Mesenteric fat pad (tissue), 1 donor: ENCODE results near the gene ZNF12. TPM values are rescaled to one million over a fixed set of nuclear protein-coding genes. Genes with fewer than 3 reads are reported as not detected.

ENCODE experiments used
- DNase-seq: peaks from one replicate; pipeline ENCODE4 v3.0.0-alpha.2; 2020; ENCODE audit warnings: low spot score
- total RNA-seq: library from RNA; stranded (reverse); fragmentation: NEBNext Ultra II Directional; extraction: Animal tissue kit (Norgen Biotek cat#: 25700); gene quantifications from one replicate; pipeline ENCODE4 v1.2.1, GENCODE V29; 2021
- donor health status: DM: yes; HTN: yes; CAD: no.

The ZNF12 gene
- total RNA-seq, 1 donor from 2014 or later = 16.6 TPM

GRCh38 chr7:6648066-6648814 lies 58.5 kb downstream of the ZNF12 start:
- no peak for DNase-seq

- no peak for DNase-seq
Measured at GRCh38 chr7:6647541-6647940, 59.2 kb downstream of the ZNF12 start.

- no peak for DNase-seq
Measured at GRCh38 chr7:6647080-6647479, 59.7 kb downstream of the ZNF12 start.

DNA sequence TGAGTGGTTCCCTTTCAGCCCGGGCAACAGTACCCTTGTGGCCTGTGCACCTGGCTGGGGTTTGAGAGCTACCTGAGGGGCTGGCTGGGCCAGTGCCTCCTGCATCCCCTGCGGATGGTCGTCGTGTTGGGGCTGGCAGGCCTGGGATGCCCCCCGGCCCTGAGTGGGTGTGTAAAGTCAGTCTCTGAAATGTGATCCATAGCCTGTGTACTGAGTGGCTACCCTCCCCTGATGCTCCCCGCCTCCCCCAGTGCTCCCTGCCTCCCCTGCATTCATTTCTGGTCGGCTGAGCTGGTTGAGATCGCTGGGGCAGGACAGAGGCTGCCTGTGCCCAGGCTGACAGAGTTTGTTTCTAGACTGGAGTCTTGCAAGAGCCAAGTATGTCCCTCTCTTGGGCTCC lies 60.3 kb downstream of the ZNF12 start:
- DNase-seq = no peak

DNA sequence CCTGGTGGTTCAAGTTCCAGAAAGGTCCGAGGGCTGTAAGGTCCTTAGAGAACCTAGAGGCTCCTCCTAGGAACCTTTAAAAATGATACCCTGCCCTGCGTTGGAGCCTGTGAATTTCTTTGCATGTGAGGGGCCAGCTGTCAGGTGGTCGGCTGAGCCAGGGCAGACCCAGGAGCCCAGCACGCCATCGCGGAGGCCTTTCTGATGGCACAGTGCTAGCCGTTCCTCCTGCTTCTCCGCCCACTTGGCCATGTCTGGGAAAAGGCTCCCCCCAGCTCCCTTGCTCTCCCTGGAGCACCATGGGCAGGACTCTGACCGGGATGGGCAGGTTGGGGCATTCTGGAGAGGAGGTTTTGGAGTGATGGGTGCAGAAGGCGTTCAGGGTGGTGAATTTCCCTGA lies 62.0 kb downstream of the ZNF12 start:
- DNase-seq = no peak

DNA sequence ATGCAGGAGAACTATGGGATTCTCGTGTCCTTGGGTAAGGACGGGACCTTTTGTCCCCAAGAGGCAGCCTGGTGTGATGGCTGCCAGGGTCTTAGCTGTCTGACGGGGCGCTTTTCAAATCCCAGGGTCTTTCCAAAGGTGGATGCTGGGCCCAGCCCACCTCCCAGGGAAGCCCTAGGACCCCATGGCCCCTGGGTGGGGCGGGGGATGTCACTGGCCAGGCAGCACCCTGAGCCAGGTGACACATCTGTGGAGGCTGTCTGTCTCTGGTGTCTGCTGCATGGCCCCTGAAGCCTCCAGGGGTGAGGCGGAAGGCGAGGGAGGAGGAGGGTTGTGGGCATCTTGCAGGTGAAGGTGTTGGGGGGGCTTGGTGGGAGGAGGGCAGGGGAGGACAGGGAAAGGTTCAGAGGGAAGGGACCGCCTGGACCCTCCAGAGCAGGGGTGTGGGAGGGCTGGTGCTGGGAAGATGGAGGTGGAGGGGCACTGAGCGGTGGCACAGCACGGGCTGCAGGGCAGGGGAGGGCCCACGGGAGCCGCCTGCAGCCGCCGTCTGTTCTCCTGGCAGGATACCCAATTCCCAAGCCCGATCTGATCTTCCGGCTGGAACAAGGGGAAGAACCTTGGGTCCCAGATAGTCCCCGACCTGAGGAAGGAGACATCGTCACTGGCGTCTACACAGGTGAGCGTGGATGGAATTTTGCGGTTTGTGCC lies 62.7 kb downstream of the ZNF12 start:
- no peak for DNase-seq

GRCh38 chr7:6642861-6643640 lies 63.7 kb downstream of the ZNF12 start:
- DNase-seq = no peak

- no peak for DNase-seq
Measured at GRCh38 chr7:6642239-6642839, 64.4 kb downstream of the ZNF12 start.

DNA sequence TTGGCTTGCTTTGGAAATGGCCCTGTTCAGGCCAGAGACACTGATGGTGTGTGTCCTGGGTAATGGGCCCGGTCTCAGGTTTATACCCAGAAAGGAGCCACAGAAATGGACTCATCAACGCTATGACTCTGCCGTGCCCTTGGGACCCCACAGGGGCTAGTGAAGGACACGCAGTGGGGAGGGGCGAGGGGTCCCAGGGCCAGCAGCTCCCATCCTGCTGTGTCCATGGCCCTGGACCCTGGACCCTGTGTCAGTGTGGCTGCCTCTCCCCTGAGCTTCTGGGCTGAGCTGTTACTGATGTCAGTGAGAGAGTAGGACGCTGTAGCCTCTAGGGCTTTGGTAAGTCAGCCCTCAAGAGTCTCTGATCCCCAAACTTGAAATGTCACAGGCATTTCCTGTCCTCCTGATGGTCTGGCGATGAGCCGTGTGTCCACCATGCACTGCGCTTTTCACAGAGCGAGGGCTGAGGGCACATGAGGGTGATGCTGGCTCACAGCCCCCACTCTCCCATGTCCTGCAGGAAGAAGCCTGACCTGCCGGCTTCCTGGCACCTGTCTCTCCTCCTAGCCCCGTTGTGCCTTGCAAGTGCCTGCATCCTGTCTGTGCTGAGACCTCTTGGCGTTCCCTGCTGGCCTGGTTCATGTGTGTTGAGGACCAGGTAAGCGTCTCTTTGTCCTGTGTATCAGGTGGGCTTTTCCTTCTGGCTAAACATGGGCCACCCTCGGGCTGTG lies 65.3 kb downstream of the ZNF12 start:
- no peak for DNase-seq

DNA sequence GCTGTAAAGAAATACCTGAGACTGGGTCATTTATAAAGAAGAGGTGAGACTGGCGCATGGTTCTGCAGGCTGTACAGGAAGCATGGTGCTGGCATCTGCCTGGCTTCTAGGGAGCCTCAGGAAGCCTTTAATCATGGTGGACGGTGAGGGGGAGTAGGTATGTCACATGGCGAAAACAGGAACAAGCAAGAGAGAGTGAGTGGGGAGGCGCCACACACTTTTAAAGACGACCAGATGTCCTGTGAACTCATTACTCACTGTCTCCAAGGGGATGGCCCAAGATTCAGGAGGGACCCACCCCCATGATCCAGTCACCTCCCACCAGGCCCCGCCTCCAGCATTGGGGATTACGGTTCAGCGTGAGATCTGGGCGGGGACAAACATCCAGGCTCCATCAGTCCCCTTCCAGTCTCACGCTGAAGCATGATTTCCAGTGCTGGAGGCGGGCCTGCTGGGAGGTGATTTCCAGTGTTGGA lies 66.5 kb downstream of the ZNF12 start:
- no peak for DNase-seq

- DNase-seq = no peak
Measured at GRCh38 chr7:6639627-6640026, 67.1 kb downstream of the ZNF12 start.

- DNase-seq = no peak
Measured at GRCh38 chr7:6639032-6639431, 67.7 kb downstream of the ZNF12 start.

Other genes starting within 250 kb of the ZNF12 start
- gene KDELR2, start 222.8 kb downstream of the ZNF12 start, total RNA-seq = 156 TPM
- not detected for gene GRID2IP, start 155.5 kb downstream of the ZNF12 start, total RNA-seq
- gene ZDHHC4, start 129.5 kb downstream of the ZNF12 start, total RNA-seq = 53.9 TPM
- 26.2 TPM for gene INTS15, start 116.9 kb downstream of the ZNF12 start, total RNA-seq
- 4.1 TPM for gene ZNF853, start 91.3 kb downstream of the ZNF12 start, total RNA-seq
- gene ZNF316, start 69.6 kb downstream of the ZNF12 start, total RNA-seq = 27.7 TPM
- not detected for gene RSPH10B2, start 47.2 kb upstream of the ZNF12 start, total RNA-seq
- 53.0 TPM for gene CCZ1B, start 119.3 kb upstream of the ZNF12 start, total RNA-seq